ENCODE results near the gene DYNLT2.
"Not testable (repeated sequence)": the region's sequence is repeated elsewhere in the genome, so short reads cannot be mapped to it uniquely, and the experiment has no call there.

The DYNLT2 gene

DNA sequence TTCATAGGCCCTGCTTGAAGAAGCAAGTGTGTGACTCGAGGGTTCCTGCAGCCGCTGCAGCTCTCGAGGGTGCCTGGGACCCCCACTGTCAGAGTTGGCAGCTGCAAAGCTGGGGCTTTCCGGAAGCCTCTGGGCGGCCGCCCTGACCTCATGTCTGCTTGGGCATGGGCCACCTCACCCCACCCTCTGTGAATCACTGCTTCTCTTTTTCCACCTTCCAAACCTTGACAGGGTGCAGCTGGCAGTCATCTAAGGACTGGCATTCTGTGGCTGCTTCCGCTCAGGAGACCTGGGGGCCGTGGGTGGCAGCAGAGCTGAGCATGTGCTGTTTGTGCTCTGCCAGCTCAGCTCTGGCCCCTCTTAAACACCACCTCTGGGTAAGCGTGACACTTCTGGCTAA lies 32.0 kb upstream of the DYNLT2 start:
- no peak for DNase-seq

DNA sequence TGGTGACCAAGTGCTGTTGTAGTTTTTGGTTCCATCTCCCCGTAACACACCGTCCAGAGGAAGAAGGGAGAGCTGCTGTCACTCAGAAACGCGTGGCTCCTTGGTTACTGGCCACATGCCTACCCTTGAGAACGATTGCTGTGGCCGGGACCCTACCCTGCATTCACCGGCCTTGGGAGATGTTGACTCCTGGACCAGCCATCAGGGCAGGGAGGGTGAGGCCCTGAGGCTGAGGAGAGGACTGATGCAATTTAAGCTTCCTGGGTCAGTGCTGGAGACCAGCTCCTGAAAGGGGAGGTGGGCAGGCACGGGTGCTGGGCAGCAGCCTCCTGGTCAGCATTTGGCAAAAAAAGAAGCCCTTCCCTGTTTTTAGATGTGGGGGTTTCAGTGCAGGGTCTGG lies 31.6 kb upstream of the DYNLT2 start:
- DNase-seq = no peak

DNA sequence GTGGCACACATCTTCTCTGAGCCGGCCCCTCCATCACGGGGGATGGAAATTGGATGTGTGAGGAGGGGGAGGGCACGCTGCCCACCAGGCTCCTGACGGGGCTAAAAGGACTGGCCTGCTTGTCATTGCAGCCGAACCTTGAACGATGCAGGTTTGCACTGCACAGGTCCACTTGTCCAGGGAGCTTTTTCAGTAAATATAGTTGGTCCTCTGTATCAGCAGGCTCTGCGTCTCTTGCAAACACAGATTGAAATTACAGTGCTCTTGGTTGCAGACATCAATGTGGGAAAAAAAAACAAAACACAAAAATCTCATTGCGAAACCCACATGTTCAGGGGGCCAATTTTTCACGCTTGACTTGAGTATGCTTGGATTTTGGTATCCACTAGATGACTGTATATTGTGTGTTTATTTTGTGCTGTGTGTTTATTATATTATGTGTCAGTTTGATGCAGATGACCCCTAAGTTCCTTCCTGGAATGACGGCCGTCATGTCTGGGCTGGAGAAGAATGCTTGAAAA lies 29.3 kb upstream of the DYNLT2 start:
- no peak for DNase-seq

DNA sequence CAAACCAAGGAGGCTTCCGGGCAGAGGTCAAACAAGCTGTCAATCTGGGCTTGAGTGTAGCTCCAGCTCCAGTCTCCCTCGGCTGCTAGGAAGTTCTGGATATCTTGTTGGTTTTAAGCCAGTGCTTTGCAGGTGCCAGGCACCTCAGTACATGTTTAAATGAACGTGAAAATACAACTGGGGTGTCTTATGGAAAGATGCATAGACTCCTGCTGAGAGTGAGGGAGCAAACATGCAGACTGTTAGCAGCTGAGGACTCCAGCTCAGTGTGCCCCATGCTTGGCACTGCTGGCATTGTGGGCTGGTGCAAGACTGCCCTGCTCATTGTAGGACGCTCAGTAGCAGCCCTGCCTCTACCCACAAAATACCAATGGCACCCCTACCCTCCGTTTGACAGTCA lies 28.5 kb upstream of the DYNLT2 start:
- no peak for DNase-seq

DNA sequence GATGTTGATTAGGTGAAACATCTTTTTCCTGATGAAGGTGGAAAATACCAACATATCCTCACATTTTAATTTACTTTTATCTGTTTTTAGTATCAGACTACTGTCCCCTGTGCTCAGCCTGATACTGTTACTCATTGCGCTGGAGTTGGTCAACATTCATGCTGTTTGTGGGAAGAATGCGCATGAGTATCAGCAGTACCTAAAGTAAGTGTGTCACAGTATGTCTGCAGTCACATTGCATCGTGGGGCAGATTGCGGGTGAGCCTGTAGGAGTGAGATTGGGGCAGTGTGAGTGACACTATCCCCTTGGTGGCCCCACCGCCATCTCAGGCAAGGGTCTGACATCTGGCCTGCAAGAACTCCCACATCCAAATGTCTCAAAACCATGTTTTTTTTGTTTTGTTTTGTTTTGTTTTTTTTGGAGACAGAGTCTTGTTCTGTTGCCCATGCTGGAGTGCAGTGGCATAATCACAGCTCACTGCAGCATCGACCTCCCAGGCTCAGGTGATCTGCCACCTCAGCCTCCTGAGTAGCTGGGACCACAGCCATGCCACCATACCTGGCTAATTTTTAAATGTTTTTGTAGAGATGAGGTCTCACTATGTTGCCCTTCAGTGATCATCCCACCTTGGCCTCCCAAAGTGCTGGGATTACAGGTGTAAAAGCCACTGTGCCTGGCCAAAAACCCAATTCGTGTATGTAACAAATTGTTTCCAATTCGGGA lies 27.9 kb upstream of the DYNLT2 start:
- DNase-seq = no peak

DNA sequence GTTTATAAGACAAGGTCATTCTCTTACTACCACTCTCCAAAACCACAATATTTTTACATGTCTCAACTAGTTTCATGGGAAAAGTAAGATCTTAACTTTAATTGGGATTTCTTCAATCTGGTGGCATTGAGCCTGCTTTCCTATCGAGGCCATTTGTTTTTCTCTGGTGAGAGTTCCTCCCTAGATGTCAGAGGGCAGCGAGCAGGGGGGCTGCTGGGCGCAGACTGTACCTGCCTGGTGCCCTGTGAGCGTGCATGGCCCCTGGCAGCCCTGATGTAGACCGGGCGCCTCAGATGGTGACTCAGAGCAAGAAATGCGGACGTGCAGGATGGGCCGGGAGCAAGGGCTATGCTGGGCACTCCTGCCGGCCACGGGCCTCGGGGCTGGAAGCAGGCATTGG lies 27.3 kb upstream of the DYNLT2 start:
- DNase-seq = no peak

DNA sequence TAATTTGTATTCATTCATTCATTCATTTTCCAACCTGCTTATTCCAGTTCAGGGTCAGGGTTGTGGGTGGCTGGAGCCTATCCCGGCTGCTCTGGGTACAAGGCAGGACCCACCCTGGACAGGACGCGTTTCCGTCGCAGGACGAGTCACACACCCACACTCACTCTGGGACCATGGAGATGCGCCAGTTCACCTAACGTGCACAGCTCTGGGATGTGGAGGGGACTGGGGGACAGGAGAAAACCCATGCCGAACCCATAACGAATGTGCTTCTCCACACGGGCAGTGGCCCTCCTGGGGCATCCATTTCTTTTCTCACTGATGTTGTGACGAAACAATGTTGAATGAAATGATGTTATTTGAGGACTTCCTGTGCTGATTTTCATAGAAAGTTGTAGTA lies 26.5 kb upstream of the DYNLT2 start:
- DNase-seq = no peak

DNA sequence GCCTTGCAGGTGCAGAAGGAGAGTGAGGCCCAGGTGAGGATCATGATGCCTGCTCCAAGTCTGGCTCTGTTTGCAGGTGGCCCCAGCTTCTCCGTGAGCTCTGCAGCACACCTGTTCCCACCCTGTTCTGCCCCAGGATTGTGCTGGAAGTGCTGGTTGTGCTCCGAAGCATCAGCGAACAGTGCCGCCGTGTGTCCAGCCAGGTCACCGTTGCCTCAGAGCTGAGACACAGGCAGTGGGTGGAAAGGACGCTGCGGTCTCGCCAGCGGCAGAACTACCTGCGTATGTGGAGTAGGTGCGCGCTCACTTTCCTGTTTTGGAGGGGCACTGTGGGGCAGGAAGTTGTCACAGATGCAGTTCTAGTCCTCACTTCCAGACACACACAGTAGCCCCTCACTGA lies 25.0 kb upstream of the DYNLT2 start:
- no peak for DNase-seq

DNA sequence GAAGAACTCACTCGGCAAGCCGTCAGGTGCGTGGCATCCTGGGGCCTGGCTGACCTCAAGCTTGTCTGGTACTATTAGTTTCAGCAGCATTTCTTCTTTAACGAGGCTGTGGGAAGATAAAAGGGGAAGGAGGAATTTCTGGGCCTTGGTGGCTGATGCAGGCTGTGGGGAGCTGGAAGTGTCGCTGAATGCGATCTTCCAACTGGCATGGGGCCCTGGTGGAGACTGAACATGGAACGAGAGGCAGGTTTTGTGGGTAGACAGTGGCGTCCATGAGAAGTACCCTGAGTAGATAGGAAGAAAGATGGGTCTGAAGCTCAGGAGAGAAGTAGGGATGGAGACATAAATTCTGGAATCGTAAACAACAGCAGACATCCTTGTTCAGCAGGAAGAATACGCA lies 23.9 kb upstream of the DYNLT2 start:
- DNase-seq = no peak

DNA sequence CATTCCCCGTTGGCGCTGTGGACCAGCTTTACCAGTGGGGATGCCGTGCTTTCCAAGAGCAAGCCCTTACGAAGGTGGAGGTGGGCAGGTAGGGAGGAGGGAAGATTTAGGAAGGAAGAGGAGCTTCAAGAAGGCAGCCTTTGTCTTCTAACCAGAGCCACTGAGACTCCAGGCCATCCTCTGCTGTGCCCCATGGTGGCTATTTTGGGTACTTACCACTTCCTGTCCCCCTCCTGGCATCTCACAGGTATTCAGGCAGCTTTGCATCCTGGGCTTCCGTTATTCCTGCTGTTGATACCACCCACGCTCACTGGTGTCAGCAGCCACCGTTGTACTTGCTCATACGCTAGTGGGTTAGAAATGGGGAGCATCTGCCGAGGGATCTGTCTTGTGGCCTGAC lies 23.0 kb upstream of the DYNLT2 start:
- no peak for DNase-seq

DNA sequence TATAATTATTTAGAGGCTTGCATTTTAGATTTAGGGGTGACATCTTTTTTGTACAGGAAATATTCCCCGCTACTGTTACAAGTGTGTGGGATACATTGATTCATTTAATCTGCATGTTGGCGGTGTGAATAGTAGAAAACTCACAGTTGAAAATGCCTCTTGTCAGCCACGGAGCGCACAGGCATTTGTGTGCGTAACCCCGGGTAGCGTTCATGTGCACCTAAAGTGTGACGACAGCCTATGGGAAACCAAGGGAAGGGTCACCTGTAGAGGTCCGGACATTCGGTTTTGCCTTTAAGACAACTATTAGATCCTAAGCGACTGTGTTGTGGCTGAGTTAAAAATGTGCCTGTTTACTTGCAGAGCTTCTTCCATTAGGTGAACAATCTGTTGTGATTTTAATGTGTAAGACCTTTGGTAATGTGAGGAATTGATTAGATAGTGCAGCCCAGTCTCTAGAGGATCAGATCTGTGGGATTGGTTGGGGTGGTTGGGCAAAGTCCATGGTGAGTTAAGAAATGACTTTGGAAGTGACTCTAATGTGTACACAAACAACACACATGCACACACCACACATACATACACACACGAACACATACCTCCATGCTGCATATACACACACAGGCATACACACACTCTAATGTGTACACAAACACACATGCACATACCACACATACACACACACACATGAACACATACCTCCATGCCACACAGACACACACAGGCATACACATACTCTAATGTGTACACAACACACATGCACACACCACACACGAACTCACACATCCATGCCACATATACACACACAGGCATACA lies 15.8 kb upstream of the DYNLT2 start:
- no peak for DNase-seq

DNA sequence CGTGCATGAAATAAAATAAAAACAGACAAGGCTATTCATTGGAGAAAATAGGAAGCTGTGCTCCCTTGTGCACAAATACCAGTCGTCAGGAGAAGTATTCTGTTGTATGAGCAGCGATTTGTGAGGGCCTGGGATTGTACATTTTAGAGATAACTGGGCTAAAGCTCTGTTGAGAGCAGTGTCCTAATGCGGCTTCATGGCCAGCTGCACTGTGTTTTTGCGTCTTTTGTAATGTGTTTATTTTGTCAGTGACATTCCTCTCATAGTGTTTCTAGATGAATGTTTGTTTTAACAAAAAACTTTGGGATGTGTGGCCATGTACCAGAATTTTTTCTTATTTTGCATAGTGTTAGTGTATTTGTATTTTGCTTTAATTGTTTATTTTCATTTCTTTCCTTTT lies 14.9 kb upstream of the DYNLT2 start:
- DNase-seq = no peak

DNA sequence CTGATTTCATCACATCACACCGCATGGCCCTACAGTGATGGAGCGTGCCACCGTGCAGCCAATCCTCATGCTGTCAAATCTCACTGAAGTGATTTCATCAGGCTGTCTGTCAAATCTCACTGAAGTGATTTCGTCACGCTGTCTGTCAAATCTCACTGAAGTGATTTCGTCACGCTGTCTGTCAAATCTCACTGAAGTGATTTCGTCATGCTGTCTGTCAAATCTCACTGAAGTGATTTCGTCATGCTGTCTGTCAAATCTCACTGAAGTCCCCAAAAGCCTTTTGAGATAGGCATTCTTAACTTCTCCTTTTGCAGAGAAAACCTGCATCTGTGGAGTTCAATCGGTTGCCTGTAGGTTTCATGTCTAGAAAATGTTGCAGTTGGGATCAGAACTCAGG lies 14.4 kb upstream of the DYNLT2 start:
- DNase-seq = not testable (repeated sequence)

DNA sequence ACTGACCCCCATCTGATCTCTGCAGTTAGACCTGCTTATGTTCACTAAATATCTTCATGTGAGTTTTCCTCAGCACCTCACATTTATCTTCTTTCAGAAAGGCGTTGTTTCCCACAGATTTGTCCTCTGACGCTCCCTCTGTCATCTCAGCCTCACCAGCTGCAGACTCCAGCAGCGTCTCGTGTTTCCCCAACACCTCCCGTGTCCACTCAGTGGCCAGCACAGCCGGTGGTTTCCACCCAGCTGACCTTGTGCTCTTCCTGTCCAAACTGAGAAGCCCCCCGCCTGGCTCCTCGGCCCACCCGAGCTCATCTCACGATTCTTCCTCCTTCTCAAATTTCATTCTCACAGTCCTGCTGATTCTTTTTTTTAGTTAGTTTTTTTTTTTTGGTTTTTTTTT lies 12.5 kb upstream of the DYNLT2 start:
- DNase-seq = no peak

DNA sequence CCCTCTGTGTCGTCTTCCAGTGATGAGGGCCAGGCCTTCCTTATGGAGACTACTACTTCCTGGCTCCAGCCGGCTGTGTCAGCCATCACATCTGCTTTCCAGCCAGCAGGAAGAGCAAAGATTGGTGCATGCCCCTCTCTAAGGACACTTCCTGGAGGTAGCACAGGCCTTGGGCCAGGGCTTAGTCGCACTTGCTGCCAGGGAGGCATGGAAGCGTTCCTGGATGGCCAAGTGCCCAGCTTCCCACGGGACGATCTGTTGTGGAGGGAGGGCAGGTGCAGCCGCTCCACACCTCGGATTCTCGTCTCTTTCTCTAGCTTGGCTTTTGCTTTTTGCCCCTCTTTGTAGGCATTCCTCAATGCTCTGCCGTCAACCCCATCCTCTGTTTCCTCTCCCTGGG lies 11.9 kb upstream of the DYNLT2 start:
- DNase-seq = no peak

DNA sequence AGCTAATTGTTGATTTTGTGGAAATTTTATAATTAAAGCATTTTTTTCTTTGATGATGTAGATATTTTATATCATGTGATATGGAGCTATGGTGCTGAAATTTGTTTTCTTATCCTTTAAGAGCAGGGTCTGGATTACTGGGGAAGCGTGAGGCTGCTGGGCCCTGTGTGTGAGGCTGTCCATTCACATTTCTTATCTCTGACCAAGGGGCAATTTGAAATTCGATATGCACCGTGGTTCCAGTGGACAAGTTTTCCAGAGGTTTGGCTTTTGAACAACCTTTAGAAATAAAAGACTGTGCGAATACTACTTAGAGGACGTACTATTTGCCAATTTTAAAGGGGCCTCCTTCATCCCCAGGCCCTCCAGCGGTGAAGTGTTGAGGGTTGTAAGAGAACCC lies 3.8 kb upstream of the DYNLT2 start:
- DNase-seq = no peak

DNA sequence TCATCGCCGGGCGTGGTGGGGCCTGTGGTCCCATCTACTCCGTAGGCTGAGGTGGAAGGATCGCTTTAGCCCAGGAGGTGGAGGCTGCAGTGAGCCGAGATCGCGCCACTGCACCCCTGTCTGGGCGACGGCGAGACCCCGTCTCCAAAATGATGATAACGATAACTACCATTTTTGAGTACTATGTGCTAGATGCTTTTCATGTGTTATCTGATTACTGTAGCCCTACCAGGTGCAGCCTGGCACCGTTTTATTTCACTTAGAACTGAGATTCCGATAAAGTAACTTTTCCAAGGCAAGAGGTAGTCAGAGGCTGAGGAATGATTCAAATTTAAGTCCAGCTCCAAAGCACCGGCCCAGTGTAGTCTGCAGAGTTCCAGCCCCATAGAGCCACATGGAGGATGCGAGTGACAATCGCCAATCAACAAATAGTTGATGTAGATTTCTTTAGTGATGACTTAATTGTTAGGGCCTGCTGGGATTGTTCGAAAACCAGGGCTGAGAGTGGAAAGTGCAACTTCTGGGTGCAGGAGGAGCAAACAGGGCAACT lies 777 bp upstream of the DYNLT2 start:
- DNase-seq = no peak

DNA sequence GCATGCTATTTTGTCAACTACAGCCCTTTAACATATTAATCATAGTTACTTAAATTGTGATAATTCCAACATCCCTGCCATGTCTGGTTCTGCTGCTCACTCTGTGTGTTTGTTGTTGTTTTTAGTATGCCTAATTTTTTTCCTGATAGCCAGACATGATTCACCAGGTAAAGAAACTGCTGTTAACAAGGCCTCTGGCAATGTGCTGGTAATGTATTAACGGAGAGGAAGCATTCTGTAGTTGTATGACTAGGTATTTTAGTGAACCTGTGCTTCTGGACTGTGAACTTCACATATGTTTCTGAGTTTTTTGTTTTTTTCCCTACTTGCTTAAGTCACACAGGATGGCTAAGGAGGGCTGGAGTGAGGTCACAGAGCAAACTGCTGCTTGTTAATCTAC lies 4.8 kb downstream of the DYNLT2 start:
- DNase-seq = no peak

DNA sequence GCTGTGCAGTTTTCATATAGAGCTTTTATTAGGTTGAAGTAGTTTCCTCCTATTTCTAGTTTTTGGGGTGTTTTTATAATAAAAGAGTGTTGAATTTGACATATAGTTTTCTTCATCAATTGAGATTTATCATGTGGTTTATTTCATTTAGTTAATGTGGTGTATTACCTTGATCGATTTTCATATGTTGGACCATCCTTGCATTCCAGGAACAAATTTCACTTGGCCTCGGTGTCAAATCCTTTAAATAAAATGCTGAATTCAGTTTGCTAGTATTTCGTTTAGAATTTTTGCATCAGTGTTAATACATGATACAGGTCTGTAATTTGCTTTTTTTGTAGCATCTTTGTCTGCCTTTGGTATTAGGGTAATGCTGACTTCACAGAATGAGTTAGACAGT lies 6.0 kb downstream of the DYNLT2 start:
- DNase-seq = no peak

DNA sequence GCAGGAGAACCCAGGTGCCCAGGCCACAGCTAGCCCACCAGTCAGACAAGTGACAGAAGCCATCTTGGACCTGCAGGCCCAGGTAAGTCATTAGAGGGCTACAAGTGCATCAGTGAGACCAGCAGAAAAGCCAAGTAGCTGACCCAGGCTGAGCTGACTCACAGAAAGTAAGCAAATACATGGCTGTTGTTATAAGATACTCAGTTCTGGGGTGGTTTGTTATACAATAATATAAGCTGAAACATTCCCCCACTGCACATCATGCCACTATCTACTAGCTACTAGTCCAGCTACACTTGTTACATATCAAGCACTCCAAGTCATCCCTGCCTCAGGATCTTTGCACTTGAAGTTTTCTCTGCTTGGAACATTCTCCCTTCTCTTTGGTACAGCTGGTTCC lies 10.0 kb downstream of the DYNLT2 start:
- no peak for DNase-seq

DNA sequence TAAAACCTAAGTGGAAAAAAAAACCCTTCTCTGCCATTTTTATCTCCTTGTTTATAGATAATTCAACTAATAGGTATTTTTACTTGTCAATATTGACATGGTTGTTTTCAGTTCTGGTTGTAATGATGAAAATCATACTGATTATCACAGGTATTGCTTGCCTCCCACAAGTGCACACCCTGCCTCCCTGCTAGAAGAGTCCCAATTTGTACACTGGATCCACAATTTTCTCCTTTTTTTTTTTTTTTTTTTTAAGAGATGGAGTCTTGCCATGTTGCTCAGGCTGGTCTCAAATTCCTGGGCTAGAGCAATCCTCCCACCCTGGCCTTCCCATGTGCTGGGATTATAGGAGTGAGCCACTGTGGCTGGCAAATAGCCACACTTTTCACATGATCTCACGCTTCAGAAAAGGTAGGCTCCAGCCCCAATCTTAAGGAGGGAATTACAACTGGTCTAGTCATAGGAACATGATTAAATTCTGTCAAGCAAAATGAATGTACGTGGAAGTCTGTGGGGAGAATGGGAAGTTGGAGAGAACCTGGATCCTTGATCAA lies 12.3 kb downstream of the DYNLT2 start:
- DNase-seq = no peak

DNA sequence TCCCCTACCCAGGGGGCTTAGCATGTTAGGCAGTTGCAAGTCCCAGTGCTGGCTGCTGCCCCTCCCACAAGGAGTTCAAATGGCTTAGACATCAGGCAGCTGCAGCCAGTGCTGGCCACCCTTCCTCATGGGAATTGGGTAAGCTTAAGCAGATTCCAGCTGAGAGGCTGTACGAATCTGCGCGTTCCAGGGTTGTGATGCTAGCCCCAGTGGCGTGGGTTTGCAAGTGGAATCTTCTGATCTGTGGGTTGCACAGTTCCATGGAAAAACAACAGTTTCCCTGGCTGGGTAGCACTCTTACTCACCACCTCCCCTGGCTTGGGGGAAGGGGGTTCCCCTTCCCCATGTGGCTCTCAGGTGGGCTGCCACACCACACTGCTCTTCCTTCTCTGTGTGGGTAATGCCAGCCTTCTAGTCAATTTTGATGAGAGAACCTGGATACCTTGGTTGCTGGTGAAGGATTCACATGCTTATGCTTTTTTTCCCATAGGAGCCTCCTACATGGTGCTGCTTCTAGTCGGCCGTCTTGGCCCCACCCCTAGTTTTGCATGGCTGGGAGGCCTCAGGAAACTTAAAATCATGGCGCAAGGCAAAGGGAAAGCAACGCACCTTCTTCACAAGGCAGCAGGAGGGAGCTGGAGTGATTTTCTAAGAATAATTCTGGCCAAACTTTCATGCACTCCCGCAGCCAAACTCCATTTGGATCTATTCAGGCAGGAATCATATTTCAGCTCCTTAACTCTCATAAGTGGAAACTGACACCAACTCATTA lies 13.0 kb downstream of the DYNLT2 start:
- no peak for DNase-seq

DNA sequence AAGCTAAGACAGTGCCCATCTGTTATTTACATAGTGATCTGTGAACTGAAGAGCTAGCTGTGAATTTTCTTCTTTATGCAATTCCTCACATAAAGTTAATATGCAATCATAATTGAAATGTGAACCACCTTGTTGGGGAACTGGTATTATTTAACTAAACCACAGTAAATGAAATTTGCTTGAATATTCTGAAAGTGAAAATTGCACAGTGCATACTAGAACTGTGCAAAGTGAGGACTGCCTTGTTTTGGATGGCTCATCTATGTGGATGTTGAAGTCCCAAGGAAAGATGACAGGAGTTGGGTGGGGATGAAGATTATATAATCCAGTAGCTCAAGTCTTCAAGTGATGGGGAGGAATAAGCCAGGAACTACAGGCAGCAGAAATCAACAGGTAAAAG lies 21.4 kb downstream of the DYNLT2 start:
- no peak for DNase-seq

Measured in T-helper 9 cell (primary cell).